ENCODE measurements around the gene TRAT1.

DNA sequence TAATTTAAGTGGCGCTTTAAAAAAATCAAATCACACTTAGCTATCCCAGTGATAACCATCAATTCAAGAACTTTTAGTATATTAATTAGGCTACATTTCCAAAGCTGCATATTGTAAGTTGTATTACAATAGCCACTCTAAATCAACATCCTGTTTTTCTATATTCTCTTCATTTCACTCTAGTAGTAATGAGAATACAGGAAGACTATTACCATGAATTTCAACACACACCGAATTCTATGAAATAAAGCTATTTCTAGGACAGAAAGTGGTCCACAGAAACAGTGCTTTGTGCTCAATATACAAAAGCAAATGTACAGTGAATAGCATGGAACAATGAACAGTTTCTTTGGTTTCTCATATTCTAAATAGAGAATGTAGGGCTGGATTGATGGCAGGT is 24.6 kb downstream of the TRAT1 start:
- TF ChIP-seq TAF1 (IDR thresholded peaks at IDR 0.05; ENCODE audit: low read depth), result no peak
- TF ChIP-seq, protein P1, sequence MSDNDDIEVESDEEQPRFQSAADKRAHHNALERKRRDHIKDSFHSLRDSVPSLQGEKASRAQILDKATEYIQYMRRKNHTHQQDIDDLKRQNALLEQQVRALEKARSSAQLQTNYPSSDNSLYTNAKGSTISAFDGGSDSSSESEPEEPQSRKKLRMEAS (IDR thresholded peaks at IDR 0.05), result no peak
- TF ChIP-seq, protein P2, sequence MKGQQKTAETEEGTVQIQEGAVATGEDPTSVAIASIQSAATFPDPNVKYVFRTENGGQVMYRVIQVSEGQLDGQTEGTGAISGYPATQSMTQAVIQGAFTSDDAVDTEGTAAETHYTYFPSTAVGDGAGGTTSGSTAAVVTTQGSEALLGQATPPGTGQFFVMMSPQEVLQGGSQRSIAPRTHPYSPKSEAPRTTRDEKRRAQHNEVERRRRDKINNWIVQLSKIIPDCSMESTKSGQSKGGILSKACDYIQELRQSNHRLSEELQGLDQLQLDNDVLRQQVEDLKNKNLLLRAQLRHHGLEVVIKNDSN (IDR thresholded peaks at IDR 0.05), result no peak
- TF ChIP-seq CREB1 (IDR thresholded peaks at IDR 0.05; ENCODE audit: low read depth), result no peak
- TF ChIP-seq EGR1 (IDR thresholded peaks at IDR 0.05), result no peak

Measured in Ishikawa (cell line).